ENCODE measurements around the gene ZNF646. TPM values are rescaled to one million over a fixed set of nuclear protein-coding genes. Genes with fewer than 3 reads are reported as not detected.
A peak's percentile ranks its signal among the peaks of the same experiment; 100 is the strongest.

Gene ZNF646
- total RNA-seq, 2 donors from 2014 or later: 12.7 to 14.5 TPM

DNA sequence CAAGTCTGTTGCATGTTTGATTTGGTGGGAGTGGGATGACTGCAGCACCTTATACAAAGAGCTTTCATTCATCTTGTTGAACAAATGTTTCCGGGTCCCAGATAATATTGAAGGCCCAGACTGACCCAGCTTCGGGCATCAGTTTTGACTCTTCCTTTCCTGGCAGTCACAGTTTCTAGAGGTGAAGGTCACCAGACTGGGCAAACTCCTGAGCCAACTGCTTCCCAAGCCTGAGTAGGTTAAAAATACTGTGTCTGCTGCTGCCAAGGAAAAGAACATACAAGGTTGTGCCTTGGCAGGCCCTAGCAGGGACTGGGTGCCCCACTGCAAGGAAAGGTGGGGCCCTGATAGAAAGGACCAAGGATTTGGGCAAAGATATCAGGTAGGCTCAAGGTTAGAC is 38.5 kb downstream of the ZNF646 start:
- WGBS, 2 donors: 38 to 40% methylated on average over 2 of the region's 2 CpGs
- no peak overlapping the region for H3K4me3 ChIP-seq
- intact Hi-C loops (cut with DNase I): no loop called here
- no peak for TF ChIP-seq POLR2A (IDR thresholded peaks at IDR 0.05)
- TF ChIP-seq CTCF (IDR thresholded peaks at IDR 0.05): no peak
- no peaks in the 10 kb centered on the region for H3K27me3 ChIP-seq
- no peak for DNase-seq
- no peaks in the 10 kb centered on the region for H3K9me3 ChIP-seq
- H3K27ac ChIP-seq: peak overlapping the region in 3 of 4 donors; percentile 46 to 95 (median 74)
- ATAC-seq: no peak
- H3K4me1 ChIP-seq: peaks cover 73% of the 10 kb centered on the region
- H3K36me3 ChIP-seq (replicated peaks in 1 of 2; ENCODE audit: insufficient read depth in 1 of 2, low read depth in 2 of 2): peaks cover 0 to 6% of the 10 kb centered on the region in 2 donors

DNA sequence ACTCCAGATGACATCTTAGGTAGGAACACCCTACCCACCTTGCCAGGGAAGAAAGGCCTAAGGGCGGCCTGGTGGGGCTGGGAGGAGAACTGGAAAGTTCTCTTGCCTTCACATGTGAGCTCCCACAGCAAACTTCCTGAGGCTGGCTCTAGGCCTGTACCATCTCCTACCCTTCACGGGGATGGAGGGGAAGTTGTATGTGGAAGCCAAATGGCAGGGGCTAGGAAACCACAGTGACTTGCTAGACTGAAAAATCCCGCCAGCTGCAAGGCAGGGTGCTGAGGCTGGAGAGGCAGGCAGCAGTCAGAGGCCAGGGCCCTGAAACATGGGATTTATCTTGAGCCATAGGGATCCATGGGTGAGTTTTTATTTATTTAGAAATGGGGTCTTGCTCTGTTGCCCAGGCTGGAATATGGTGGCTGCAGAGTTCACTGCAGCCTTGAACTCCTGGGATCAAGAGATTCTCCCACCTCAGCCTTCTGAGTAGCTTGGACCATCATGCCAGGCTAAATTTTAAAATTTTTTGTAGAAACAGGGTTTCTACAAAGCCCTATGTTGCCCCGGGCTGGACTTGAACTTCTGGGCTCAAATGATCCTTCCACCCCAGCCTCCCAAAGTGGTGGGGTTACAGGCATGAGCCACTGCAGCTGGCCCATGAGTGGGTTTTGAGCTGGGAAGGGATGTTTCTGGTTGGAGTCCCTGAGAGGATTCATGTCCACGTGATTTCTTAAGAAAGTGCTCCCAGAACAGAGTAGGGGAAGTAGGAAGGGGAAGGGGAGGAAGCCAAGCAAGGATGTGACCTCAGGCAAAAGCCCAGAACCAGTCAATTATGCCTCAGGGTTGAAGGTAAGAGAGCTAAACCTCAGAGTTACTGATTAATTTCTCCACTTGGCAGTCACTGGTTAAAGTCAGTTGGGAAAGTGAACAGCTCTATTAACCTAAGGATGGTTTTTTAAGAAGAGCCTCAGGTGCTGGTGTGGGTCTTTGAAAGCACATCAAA is 39.2 kb downstream of the ZNF646 start:
- no peak for ATAC-seq
- Histone ChIP-seq H3K4me3 (no peak overlapping the region), H3K36me3 (replicated peaks in 1 of 2; ENCODE audit: insufficient read depth in 1 of 2, low read depth in 2 of 2) (peaks cover 0 to 6% of the 10 kb centered on the region in 2 donors), H3K9me3 (no peaks in the 10 kb centered on the region), H3K27me3 (no peaks in the 10 kb centered on the region), H3K4me1 (peaks cover 71% of the 10 kb centered on the region), H3K27ac (peak overlapping the region; percentile 46 to 95 (median 66))
- intact Hi-C loops (cut with DNase I): no loop called here
- DNase-seq: no peak
- TF ChIP-seq CTCF (IDR thresholded peaks at IDR 0.05) (no peak), POLR2A (IDR thresholded peaks at IDR 0.05) (peak in 1 of 3 donors; percentile 20)
- WGBS, 2 donors: 64 to 67% methylated on average over 5 of the region's 5 CpGs

DNA sequence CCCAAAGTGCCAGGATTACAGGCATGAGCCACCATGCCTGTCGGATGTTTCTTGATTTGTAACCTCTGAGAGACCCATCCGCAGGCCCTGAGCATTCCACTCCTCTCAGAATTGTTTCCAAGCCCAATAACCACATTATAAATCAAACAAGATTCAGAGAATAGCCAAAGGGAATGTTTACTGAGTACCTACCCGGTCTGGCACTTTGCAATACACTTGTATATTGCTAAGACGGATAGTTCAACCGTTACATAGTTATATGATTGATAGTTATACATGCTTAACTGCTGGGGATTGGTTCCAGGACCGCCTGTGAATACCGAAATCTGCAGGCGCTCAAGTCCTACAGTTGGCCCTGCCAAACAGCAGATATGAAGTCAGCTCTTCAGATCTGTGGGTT is 40.2 kb downstream of the ZNF646 start:
- intact Hi-C loops (cut with DNase I): no loop called here
- TF ChIP-seq POLR2A (IDR thresholded peaks at IDR 0.05) (no peak), CTCF (IDR thresholded peaks at IDR 0.05) (no peak)
- peak overlapping the region; percentile 46 to 95 (median 63) for H3K27ac ChIP-seq
- no peaks in the 10 kb centered on the region for H3K9me3 ChIP-seq
- no peaks in the 10 kb centered on the region for H3K27me3 ChIP-seq
- 78 to 84% methylated on average over 8 of the region's 8 CpGs for WGBS, 2 donors
- H3K4me1 ChIP-seq: peaks cover 75% of the 10 kb centered on the region
- H3K4me3 ChIP-seq: no peak overlapping the region
- no peak for DNase-seq
- ATAC-seq: no peak
- H3K36me3 ChIP-seq (replicated peaks in 1 of 2; ENCODE audit: insufficient read depth in 1 of 2, low read depth in 2 of 2): peaks cover 0 to 6% of the 10 kb centered on the region in 2 donors

GRCh38 chr16:31117384-31118222 is 43.4 kb downstream of the ZNF646 start, which contains the start of gene KAT8:
TSS of gene KAT8 (plus strand) at chr16:31117664. CDS start at chr16:31117682, 18 bp downstream.
- Histone ChIP-seq H3K36me3 (replicated peaks in 1 of 2; ENCODE audit: insufficient read depth in 1 of 2, low read depth in 2 of 2) (peaks cover 7 to 16% of the 10 kb centered on the region in 2 donors), H3K4me1 (peaks cover 59% of the 10 kb centered on the region), H3K9me3 (no peaks in the 10 kb centered on the region), H3K27me3 (no peaks in the 10 kb centered on the region), H3K27ac (peak within 1 kb of the TSS; percentile 93 to 99 (median 95)), H3K4me3 (peak within 1 kb of the TSS; percentile 20 to 23)
- 0% methylated on average over 16 to 65 of the region's 68 CpGs for WGBS, 2 donors
- ATAC-seq: peak; percentile 94
- intact Hi-C loops (cut with DNase I): no loop called here
- peak; percentile 99 for DNase-seq
- TF ChIP-seq POLR2A (IDR thresholded peaks at IDR 0.05) (peak; percentile 91 to 94 (median 92)), CTCF (IDR thresholded peaks at IDR 0.05) (peak in 1 of 7 experiments; percentile 2)

All from body of pancreas (tissue), 4 donors.